Adipocyte (in vitro differentiated cells): ENCODE results near the gene ZNF576.
"Not testable (repeated sequence)": the region's sequence is repeated elsewhere in the genome, so short reads cannot be mapped to it uniquely, and the experiment has no call there.

ENCODE experiments used
- DNase-seq: peaks from one replicate; pipeline ENCODE4 v3.0.0-alpha.2; 2015; ENCODE audit warnings: low read depth
- H3K27me3 ChIP-seq: replicated peaks from 2 replicates; pipeline ENCODE4 v1.7.0; 2013; ENCODE audit warnings: mild to moderate bottlenecking, low read length, moderate library complexity; ENCODE audit not compliant: control insufficient read depth, insufficient read depth
- H3K36me3 ChIP-seq: 2 replicates; pipeline ENCODE4 v1.7.0; 2013; ENCODE audit warnings: low read length, mild to moderate bottlenecking, moderate library complexity; ENCODE audit not compliant: control insufficient read depth, insufficient read depth, severe bottlenecking
- H3K4me1 ChIP-seq: 2 replicates; pipeline ENCODE4 v1.7.0; 2013; ENCODE audit warnings: mild to moderate bottlenecking, low read length, moderate library complexity; ENCODE audit not compliant: control insufficient read depth, insufficient read depth
- H3K4me3 ChIP-seq: 2 replicates; pipeline ENCODE4 v1.7.0; 2013; ENCODE audit warnings: mild to moderate bottlenecking, low read length, moderate library complexity
- H3K9ac ChIP-seq: 2 replicates; pipeline ENCODE4 v1.7.0; 2013; ENCODE audit warnings: mild to moderate bottlenecking, low read length, moderate library complexity
- H3K9me3 ChIP-seq: 2 replicates; pipeline ENCODE4 v1.7.0; 2013; ENCODE audit warnings: mild to moderate bottlenecking, low read length, moderate library complexity; ENCODE audit not compliant: control insufficient read depth

ZNF576 gene

GRCh38 chr19:43644181-43644580, 47.8 kb downstream of the ZNF576 start:
- no peak overlapping the region for H3K4me3 ChIP-seq
- H3K9me3 ChIP-seq = no peaks in the 10 kb centered on the region
- H3K36me3 ChIP-seq = peaks cover 20% of the 10 kb centered on the region
- no peak overlapping the region for H3K9ac ChIP-seq
- peaks cover 4% of the 10 kb centered on the region for H3K4me1 ChIP-seq
- DNase-seq = no peak
- peaks cover 8% of the 10 kb centered on the region for H3K27me3 ChIP-seq

- H3K4me1 ChIP-seq = no peaks in the 10 kb centered on the region
- no peak for DNase-seq
- H3K9me3 ChIP-seq = no peaks in the 10 kb centered on the region
- H3K4me3 ChIP-seq = no peak overlapping the region
- H3K36me3 ChIP-seq = peaks cover 41% of the 10 kb centered on the region
- no peak overlapping the region for H3K9ac ChIP-seq
- no peaks in the 10 kb centered on the region for H3K27me3 ChIP-seq
Measured at GRCh38 chr19:43648633-43649032, 52.2 kb downstream of the ZNF576 start.

GRCh38 chr19:43649514-43649913, 53.1 kb downstream of the ZNF576 start:
- Histone ChIP-seq H3K27me3 (no peaks in the 10 kb centered on the region), H3K36me3 (peaks cover 48% of the 10 kb centered on the region), H3K4me3 (no peak overlapping the region), H3K9ac (no peak overlapping the region), H3K9me3 (no peaks in the 10 kb centered on the region), H3K4me1 (no peaks in the 10 kb centered on the region)
- no peak for DNase-seq

GRCh38 chr19:43650276-43650675, 53.9 kb downstream of the ZNF576 start:
- H3K4me3 ChIP-seq, H3K27me3 ChIP-seq, H3K4me1 ChIP-seq, DNase-seq, H3K9ac ChIP-seq, H3K9me3 ChIP-seq: not testable (repeated sequence)
- peaks cover 55% of the 10 kb centered on the region for H3K36me3 ChIP-seq
